ENCODE results near the gene FAM234B.

Gene FAM234B

GRCh38 chr12:13097491-13098011, 53.4 kb downstream of the FAM234B start:
- DNase-seq (ENCODE audit: low read depth), result peak; percentile 37
- peaks cover 73% of the 10 kb centered on the region for H3K4me1 ChIP-seq (ENCODE audit: control insufficient read depth, insufficient read depth, low read length)
- H3K4me3 ChIP-seq (ENCODE audit: low read length), result peak overlapping the region; percentile 78
- peak overlapping the region; percentile 89 for H3K9ac ChIP-seq (ENCODE audit: low read length)
- H3K9me3 ChIP-seq (ENCODE audit: control insufficient read depth, low read length), result no peaks in the 10 kb centered on the region
- no peaks in the 10 kb centered on the region for H3K36me3 ChIP-seq (ENCODE audit: control insufficient read depth, insufficient read depth, low read length, severe bottlenecking)
- no peaks in the 10 kb centered on the region for H3K27me3 ChIP-seq (replicated peaks; ENCODE audit: control insufficient read depth, insufficient read depth, low read length)

GRCh38 chr12:13099066-13099843, 55.1 kb downstream of the FAM234B start:
- Histone ChIP-seq H3K9me3 (ENCODE audit: control insufficient read depth, low read length) (no peaks in the 10 kb centered on the region), H3K36me3 (ENCODE audit: control insufficient read depth, insufficient read depth, low read length, severe bottlenecking) (no peaks in the 10 kb centered on the region), H3K4me3 (ENCODE audit: low read length) (peak overlapping the region; percentile 29), H3K9ac (ENCODE audit: low read length) (peak overlapping the region; percentile 89), H3K4me1 (ENCODE audit: control insufficient read depth, insufficient read depth, low read length) (peaks cover 73% of the 10 kb centered on the region), H3K27me3 (replicated peaks; ENCODE audit: control insufficient read depth, insufficient read depth, low read length) (no peaks in the 10 kb centered on the region)
- DNase-seq (ENCODE audit: low read depth), result peak; percentile 32

- DNase-seq (ENCODE audit: low read depth), result no peak
- H3K9ac ChIP-seq (ENCODE audit: low read length), result peak overlapping the region; percentile 89
- no peaks in the 10 kb centered on the region for H3K27me3 ChIP-seq (replicated peaks; ENCODE audit: control insufficient read depth, insufficient read depth, low read length)
- H3K4me1 ChIP-seq (ENCODE audit: control insufficient read depth, insufficient read depth, low read length), result peaks cover 65% of the 10 kb centered on the region
- H3K36me3 ChIP-seq (ENCODE audit: control insufficient read depth, insufficient read depth, low read length, severe bottlenecking), result no peaks in the 10 kb centered on the region
- H3K4me3 ChIP-seq (ENCODE audit: low read length), result peak overlapping the region; percentile 71
- H3K9me3 ChIP-seq (ENCODE audit: control insufficient read depth, low read length), result no peaks in the 10 kb centered on the region
Measured at GRCh38 chr12:13099844-13100604, 55.8 kb downstream of the FAM234B start.

- Histone ChIP-seq H3K27me3 (replicated peaks; ENCODE audit: control insufficient read depth, insufficient read depth, low read length) (no peaks in the 10 kb centered on the region), H3K36me3 (ENCODE audit: control insufficient read depth, insufficient read depth, low read length, severe bottlenecking) (no peaks in the 10 kb centered on the region), H3K9ac (ENCODE audit: low read length) (peak overlapping the region; percentile 89), H3K4me1 (ENCODE audit: control insufficient read depth, insufficient read depth, low read length) (peaks cover 64% of the 10 kb centered on the region), H3K9me3 (ENCODE audit: control insufficient read depth, low read length) (no peaks in the 10 kb centered on the region), H3K4me3 (ENCODE audit: low read length) (peak overlapping the region; percentile 71)
- DNase-seq (ENCODE audit: low read depth), result no peak
Measured at GRCh38 chr12:13100605-13100881, 56.4 kb downstream of the FAM234B start.

- DNase-seq (ENCODE audit: low read depth), result peak; percentile 97
- H3K4me1 ChIP-seq (ENCODE audit: control insufficient read depth, insufficient read depth, low read length), result peaks cover 64% of the 10 kb centered on the region
- H3K36me3 ChIP-seq (ENCODE audit: control insufficient read depth, insufficient read depth, low read length, severe bottlenecking), result no peaks in the 10 kb centered on the region
Measured at GRCh38 chr12:13100882-13101769, 56.9 kb downstream of the FAM234B start.

GRCh38 chr12:13101821-13102375, 57.7 kb downstream of the FAM234B start:
- H3K27me3 ChIP-seq (replicated peaks; ENCODE audit: control insufficient read depth, insufficient read depth, low read length), result no peaks in the 10 kb centered on the region
- H3K9me3 ChIP-seq (ENCODE audit: control insufficient read depth, low read length), result no peaks in the 10 kb centered on the region
- peaks cover 58% of the 10 kb centered on the region for H3K4me1 ChIP-seq (ENCODE audit: control insufficient read depth, insufficient read depth, low read length)
- DNase-seq (ENCODE audit: low read depth), result peak; percentile 67
- peak overlapping the region; percentile 86 for H3K9ac ChIP-seq (ENCODE audit: low read length)
- H3K4me3 ChIP-seq (ENCODE audit: low read length), result peak overlapping the region; percentile 73
- no peaks in the 10 kb centered on the region for H3K36me3 ChIP-seq (ENCODE audit: control insufficient read depth, insufficient read depth, low read length, severe bottlenecking)

More at GRCh38 chr12:13100882-13101769, 56.9 kb downstream of the FAM234B start:
- Histone ChIP-seq H3K9ac (ENCODE audit: low read length) (peak overlapping the region; percentile 89), H3K27me3 (replicated peaks; ENCODE audit: control insufficient read depth, insufficient read depth, low read length) (no peaks in the 10 kb centered on the region), H3K9me3 (ENCODE audit: control insufficient read depth, low read length) (no peaks in the 10 kb centered on the region), H3K4me3 (ENCODE audit: low read length) (peak overlapping the region; percentile 73)

GRCh38 chr12:13102461-13103195, 58.4 kb downstream of the FAM234B start:
- Histone ChIP-seq H3K9ac (ENCODE audit: low read length) (peak overlapping the region; percentile 86), H3K9me3 (ENCODE audit: control insufficient read depth, low read length) (no peaks in the 10 kb centered on the region), H3K27me3 (replicated peaks; ENCODE audit: control insufficient read depth, insufficient read depth, low read length) (no peaks in the 10 kb centered on the region), H3K36me3 (ENCODE audit: control insufficient read depth, insufficient read depth, low read length, severe bottlenecking) (no peaks in the 10 kb centered on the region), H3K4me3 (ENCODE audit: low read length) (peak overlapping the region; percentile 73), H3K4me1 (ENCODE audit: control insufficient read depth, insufficient read depth, low read length) (peaks cover 51% of the 10 kb centered on the region)
- DNase-seq (ENCODE audit: low read depth), result peak; percentile 57

GRCh38 chr12:13103391-13104033, 59.3 kb downstream of the FAM234B start, which contains the start of gene GSG1:
Gene GSG1, minus strand, starts transcription at chr12:13103667. Its CDS starts 155 bp downstream, at chr12:13103512.
- Histone ChIP-seq H3K27me3 (replicated peaks; ENCODE audit: control insufficient read depth, insufficient read depth, low read length) (no peaks in the 10 kb centered on the region), H3K4me3 (ENCODE audit: low read length) (peak within 1 kb of the TSS; percentile 73), H3K36me3 (ENCODE audit: control insufficient read depth, insufficient read depth, low read length, severe bottlenecking) (no peaks in the 10 kb centered on the region), H3K4me1 (ENCODE audit: control insufficient read depth, insufficient read depth, low read length) (peaks cover 48% of the 10 kb centered on the region), H3K9ac (ENCODE audit: low read length) (peak within 1 kb of the TSS; percentile 86), H3K9me3 (ENCODE audit: control insufficient read depth, low read length) (peaks cover 4% of the 10 kb centered on the region)
- DNase-seq (ENCODE audit: low read depth), result no peak

- H3K27me3 ChIP-seq (replicated peaks; ENCODE audit: control insufficient read depth, insufficient read depth, low read length), result no peaks in the 10 kb centered on the region
- H3K4me1 ChIP-seq (ENCODE audit: control insufficient read depth, insufficient read depth, low read length), result peaks cover 39% of the 10 kb centered on the region
- no peak for DNase-seq (ENCODE audit: low read depth)
- H3K9ac ChIP-seq (ENCODE audit: low read length), result no peak overlapping the region
- no peak overlapping the region for H3K4me3 ChIP-seq (ENCODE audit: low read length)
- H3K36me3 ChIP-seq (ENCODE audit: control insufficient read depth, insufficient read depth, low read length, severe bottlenecking), result no peaks in the 10 kb centered on the region
- peaks cover 6% of the 10 kb centered on the region for H3K9me3 ChIP-seq (ENCODE audit: control insufficient read depth, low read length)
Measured at GRCh38 chr12:13104409-13104808, 60.2 kb downstream of the FAM234B start.

GRCh38 chr12:13105781-13106180, 61.6 kb downstream of the FAM234B start:
- H3K4me3 ChIP-seq (ENCODE audit: low read length), result no peak overlapping the region
- H3K27me3 ChIP-seq (replicated peaks; ENCODE audit: control insufficient read depth, insufficient read depth, low read length), result no peaks in the 10 kb centered on the region
- peaks cover 6% of the 10 kb centered on the region for H3K9me3 ChIP-seq (ENCODE audit: control insufficient read depth, low read length)
- H3K36me3 ChIP-seq (ENCODE audit: control insufficient read depth, insufficient read depth, low read length, severe bottlenecking), result no peaks in the 10 kb centered on the region
- no peak overlapping the region for H3K9ac ChIP-seq (ENCODE audit: low read length)
- no peak for DNase-seq (ENCODE audit: low read depth)
- H3K4me1 ChIP-seq (ENCODE audit: control insufficient read depth, insufficient read depth, low read length), result peaks cover 26% of the 10 kb centered on the region
